GM23248 (cell line): ENCODE data around the gene TEAD1. TPM values are rescaled to one million over a fixed set of nuclear protein-coding genes. Genes with fewer than 3 reads are reported as not detected.
A peak's percentile ranks its signal among the peaks of the same experiment; 100 is the strongest.

ENCODE experiments used
- DNase-seq: peaks from one replicate; pipeline ENCODE4 v3.0.0-alpha.2; 2015
- H2AFZ ChIP-seq: fragments of 200-600 bp; sonication (generic); 2 replicates; pipeline ENCODE4 v1.6.1; 2016; ENCODE audit warnings: antibody characterized with exemption
- H3F3A ChIP-seq: fragments of 200-600 bp; sonication (generic); 2 replicates; pipeline ENCODE4 v1.6.1; 2016; ENCODE audit warnings: mild to moderate bottlenecking, antibody characterized with exemption, mixed run types; ENCODE audit not compliant: insufficient read depth
- H3K27ac ChIP-seq: fragments of 200-600 bp; sonication (generic); 2 replicates; pipeline ENCODE4 v1.5.1; 2016; ENCODE audit warnings: mild to moderate bottlenecking
- H3K27me3 ChIP-seq: fragments of 200-600 bp; sonication (generic); replicated peaks from 2 replicates; pipeline ENCODE4 v1.6.1; 2016; ENCODE audit warnings: mild to moderate bottlenecking; ENCODE audit not compliant: insufficient read depth
- H3K36me3 ChIP-seq: fragments of 200-600 bp; sonication (generic); 2 replicates; pipeline ENCODE4 v1.6.1; 2016; ENCODE audit warnings: low read depth, mild to moderate bottlenecking
- H3K4me1 ChIP-seq: fragments of 200-600 bp; sonication (generic); 2 replicates; pipeline ENCODE4 v1.6.1; 2016; ENCODE audit warnings: mild to moderate bottlenecking; ENCODE audit not compliant: insufficient read depth
- H3K4me2 ChIP-seq: fragments of 200-600 bp; sonication (generic); one replicate; pipeline ENCODE4 v1.6.1; 2016; ENCODE audit warnings: mild to moderate bottlenecking; ENCODE audit not compliant: unreplicated experiment
- H3K4me3 ChIP-seq: fragments of 200-600 bp; sonication (generic); 2 replicates; pipeline ENCODE4 v1.5.1; 2016; ENCODE audit warnings: mild to moderate bottlenecking
- H3K79me2 ChIP-seq: fragments of 200-600 bp; sonication (generic); 2 replicates; pipeline ENCODE4 v1.6.1; 2016; ENCODE audit warnings: mild to moderate bottlenecking; ENCODE audit not compliant: insufficient read depth
- H3K9ac ChIP-seq: fragments of 200-600 bp; sonication (generic); 2 replicates; pipeline ENCODE4 v1.6.1; 2016; ENCODE audit warnings: mild to moderate bottlenecking
- H3K9me2 ChIP-seq: fragments of 200-600 bp; sonication (generic); 2 replicates; pipeline ENCODE4 v1.6.1; 2016; ENCODE audit warnings: mixed run types, mild to moderate bottlenecking, moderate library complexity; ENCODE audit not compliant: insufficient read depth
- H3K9me3 ChIP-seq: fragments of 200-600 bp; sonication (generic); one replicate; pipeline ENCODE4 v1.6.1; 2017; ENCODE audit warnings: low read depth
- H4K20me1 ChIP-seq: fragments of 200-600 bp; sonication (generic); 2 replicates; pipeline ENCODE4 v1.6.0; 2016; ENCODE audit not compliant: insufficient read depth
- EZH2 ChIP-seq: fragments of 200-600 bp; sonication (generic); IDR thresholded peaks from 2 replicates; pipeline ENCODE4 v1.6.1; 2018; ENCODE audit warnings: antibody characterized with exemption, mild to moderate bottlenecking; ENCODE audit not compliant: insufficient read depth, poor library complexity, severe bottlenecking
- EZH2phosphoT487 ChIP-seq: fragments of 200-600 bp; sonication (generic); IDR thresholded peaks from 2 replicates; pipeline ENCODE4 v1.6.1; 2018; ENCODE audit warnings: antibody characterized with exemption, moderate library complexity, mild to moderate bottlenecking, low read depth; ENCODE audit not compliant: insufficient read depth
- WGBS, 2 experiments: methylation state at CpG; one replicate each; pipeline ENCODE4 v1.1.6; 2015 to 2017; ENCODE audit warnings: low lambda C conversion rate in 2 of 2, low coverage in 1 of 2; ENCODE audit errors: missing lambda C conversion rate in 2 of 2; 5-methylcytosine and 5-hydroxymethylcytosine counted together
- in situ Hi-C: fragments of 300-500 bp; cut with MboI; formaldehyde crosslinking; loops from 2 replicates; pipeline ENCODE4 v1.15.0; 2020
- polyA plus RNA-seq: library from polyadenylated mRNA; unstranded; fragments of >200 nt; fragmentation: Nextera tagmentation; extraction: Ambion mirVana; gene quantifications from 2 replicates; pipeline ENCODE4 v1.2.1, GENCODE V29; 2016
- total RNA-seq: library from RNA; depleted of rRNA; stranded (reverse); fragments of >200 nt; shearing (Covaris generic); gene quantifications from 2 replicates; pipeline ENCODE4 v1.2.3, GENCODE V29; 2014

Gene TEAD1
- total and polyA plus RNA-seq, 2 experiments from 2014 or later, result 52.3 to 144 TPM

DNA sequence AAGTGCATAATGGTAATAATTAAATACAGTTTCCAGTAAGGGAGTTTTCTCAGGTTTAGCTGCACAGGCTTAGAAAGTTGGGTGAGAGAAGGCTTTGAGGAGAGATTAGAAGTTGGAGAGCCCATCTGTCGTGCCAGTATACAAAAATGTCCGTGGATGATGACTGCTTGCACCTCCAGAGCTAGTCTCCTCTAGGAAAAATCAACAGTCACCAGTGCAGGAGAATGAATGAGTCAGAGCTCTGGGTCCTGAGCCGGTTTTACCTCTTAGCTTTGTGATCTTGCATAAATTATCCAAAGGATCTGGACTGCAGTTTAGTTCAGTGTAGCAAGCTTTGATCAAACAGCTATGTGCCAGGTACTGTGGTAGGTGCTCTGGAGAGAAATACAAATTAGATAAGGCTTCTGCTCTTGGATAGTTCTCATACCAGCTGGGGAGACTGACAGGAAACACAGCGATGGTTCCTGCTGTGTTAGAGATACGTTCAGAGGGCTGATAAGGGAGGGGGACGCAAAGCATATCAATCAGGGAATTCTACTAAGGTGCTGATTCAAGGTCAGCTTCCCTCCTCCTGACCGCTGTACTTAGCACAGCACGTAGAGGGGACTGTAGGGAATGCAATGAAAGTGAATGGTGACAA is 125.9 kb downstream of the TEAD1 start:
- H3K27me3 ChIP-seq, result no peaks in the 10 kb centered on the region
- H4K20me1 ChIP-seq, result peaks cover 18% of the 10 kb centered on the region; the same call in 1 of the 2 replicates
- H3K27ac ChIP-seq, result peak overlapping the region; percentile 19; the same call in 1 of the 2 replicates
- in situ Hi-C loops, result no loop called here
- H3K9me3 ChIP-seq, result no peaks in the 10 kb centered on the region
- peak overlapping the region; percentile 29 for H3K4me2 ChIP-seq
- H3K36me3 ChIP-seq, result no peaks in the 10 kb centered on the region
- no peak overlapping the region for H3K9ac ChIP-seq
- H3F3A ChIP-seq, result peaks cover 38% of the 10 kb centered on the region
- H3K4me3 ChIP-seq, result no peak overlapping the region
- H3K9me2 ChIP-seq, result no peaks in the 10 kb centered on the region
- H3K79me2 ChIP-seq, result peaks cover 100% of the 10 kb centered on the region
- WGBS, 2 experiments, result 69 to 78% methylated on average over 8 of the region's 8 CpGs
- peak; percentile 83 for DNase-seq
- H2AFZ ChIP-seq, result no peak overlapping the region
- peaks cover 39% of the 10 kb centered on the region for H3K4me1 ChIP-seq
- TF ChIP-seq EZH2 (no peak), EZH2phosphoT487 (no peak)

DNA sequence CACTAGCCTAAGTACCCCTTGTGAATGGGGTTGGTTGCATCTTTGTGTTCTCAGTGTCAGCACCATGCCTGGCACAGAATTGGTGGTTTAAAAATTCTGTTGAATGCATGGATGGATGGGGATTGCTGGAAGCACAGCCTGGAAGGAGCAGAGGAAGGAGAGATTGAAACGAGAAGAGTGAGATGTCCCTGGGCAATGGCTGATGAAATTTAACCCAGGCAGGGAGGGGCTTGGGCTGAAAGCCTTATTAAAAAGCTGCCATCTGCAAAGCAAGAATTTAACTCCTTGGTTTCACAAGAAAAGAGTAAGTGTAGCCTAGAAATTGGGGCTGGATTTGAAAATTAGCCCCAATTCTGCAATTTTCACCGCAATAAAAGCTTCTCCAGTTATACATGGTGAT is 126.7 kb downstream of the TEAD1 start:
- in situ Hi-C loops, result no loop called here
- TF ChIP-seq EZH2, result no peak
- no peak for TF ChIP-seq EZH2phosphoT487
- no peak overlapping the region for H3K4me2 ChIP-seq

GRCh38 chr11:12801976-12802375 is 127.8 kb downstream of the TEAD1 start:
- no peak for DNase-seq
- no peak overlapping the region for H3K4me2 ChIP-seq
- H3K79me2 ChIP-seq, result peaks cover 100% of the 10 kb centered on the region
- H3K27me3 ChIP-seq, result no peaks in the 10 kb centered on the region
- H3K9me2 ChIP-seq, result no peaks in the 10 kb centered on the region
- H3K4me1 ChIP-seq, result peaks cover 39% of the 10 kb centered on the region
- in situ Hi-C loops, result no loop called here
- H3K9ac ChIP-seq, result no peak overlapping the region
- no peaks in the 10 kb centered on the region for H3K9me3 ChIP-seq
- H2AFZ ChIP-seq, result no peak overlapping the region
- no peak overlapping the region for H3K4me3 ChIP-seq
- 98 to 100% methylated on average over 1 of the region's 1 CpG for WGBS, 2 experiments
- peaks cover 41% of the 10 kb centered on the region for H3F3A ChIP-seq
- H3K36me3 ChIP-seq, result no peaks in the 10 kb centered on the region
- TF ChIP-seq EZH2phosphoT487 (no peak), EZH2 (no peak)
- H4K20me1 ChIP-seq, result peaks cover 32% of the 10 kb centered on the region; the same call in 1 of the 2 replicates
- H3K27ac ChIP-seq, result peak overlapping the region; percentile 9; the same call in 1 of the 2 replicates

More for the DNA sequence above, 126.7 kb downstream of the TEAD1 start:
- DNase-seq, result no peak
- H4K20me1 ChIP-seq, result peaks cover 25% of the 10 kb centered on the region; the same call in 1 of the 2 replicates
- H3K4me3 ChIP-seq, result no peak overlapping the region
- H3K4me1 ChIP-seq, result peaks cover 39% of the 10 kb centered on the region
- 56 to 60% methylated on average over 2 of the region's 2 CpGs for WGBS, 2 experiments
- H3K27me3 ChIP-seq, result no peaks in the 10 kb centered on the region
- no peaks in the 10 kb centered on the region for H3K9me2 ChIP-seq
- no peak overlapping the region for H2AFZ ChIP-seq
- peaks cover 100% of the 10 kb centered on the region for H3K79me2 ChIP-seq
- no peak overlapping the region for H3K27ac ChIP-seq
- no peaks in the 10 kb centered on the region for H3K36me3 ChIP-seq
- H3K9me3 ChIP-seq, result no peaks in the 10 kb centered on the region
- peaks cover 39% of the 10 kb centered on the region for H3F3A ChIP-seq
- no peak overlapping the region for H3K9ac ChIP-seq

GRCh38 chr11:12802418-12803085 is 128.3 kb downstream of the TEAD1 start:
- no peak overlapping the region for H3K9ac ChIP-seq
- no peak overlapping the region for H3K4me3 ChIP-seq
- H3K79me2 ChIP-seq, result peaks cover 100% of the 10 kb centered on the region

More at GRCh38 chr11:12802418-12803085, 128.3 kb downstream of the TEAD1 start:
- Histone ChIP-seq H2AFZ (no peak overlapping the region), H3F3A (peaks cover 41% of the 10 kb centered on the region), H3K4me1 (peaks cover 40% of the 10 kb centered on the region), H3K4me2 (peak overlapping the region; percentile 18), H3K36me3 (no peaks in the 10 kb centered on the region), H3K9me2 (no peaks in the 10 kb centered on the region), H4K20me1 (peaks cover 37% of the 10 kb centered on the region; the same call in 1 of the 2 replicates), H3K9me3 (no peaks in the 10 kb centered on the region), H3K27ac (peak overlapping the region; percentile 42), H3K27me3 (no peaks in the 10 kb centered on the region)
- DNase-seq, result peak; percentile 48
- in situ Hi-C loops, result no loop called here
- 74 to 80% methylated on average over 16 of the region's 16 CpGs for WGBS, 2 experiments
- TF ChIP-seq EZH2phosphoT487 (no peak), EZH2 (no peak)
